HG02571 (cell line): ENCODE results near the gene PSEN2.
"Not testable (repeated sequence)": the region's sequence is repeated elsewhere in the genome, so short reads cannot be mapped to it uniquely, and the experiment has no call there.

Experiments used
- ATAC-seq: cut with Tn5 transposase; IDR thresholded peaks from one replicate; pipeline ENCODE4 v1.9.1; 2021; ENCODE audit warnings: mild to moderate bottlenecking, moderate library complexity; ENCODE audit not compliant: unreplicated experiment

The PSEN2 gene

GRCh38 chr1:226870401-226871279 is at the start of gene PSEN2:
PSEN2 (plus strand) TSS chr1:226870616; CDS start chr1:226881908, 11,292 bp downstream.
- peak; percentile 95 for ATAC-seq

GRCh38 chr1:226820941-226821718 is 49.3 kb upstream of the PSEN2 start:
- ATAC-seq: no peak

GRCh38 chr1:226821719-226822085 is 48.7 kb upstream of the PSEN2 start:
- no peak for ATAC-seq

- no peak for ATAC-seq
Observed at GRCh38 chr1:226823643-226824042, 46.8 kb upstream of the PSEN2 start.

GRCh38 chr1:226825037-226825745 is 45.2 kb upstream of the PSEN2 start:
- ATAC-seq: no peak

- no peak for ATAC-seq
Observed at GRCh38 chr1:226825746-226826100, 44.7 kb upstream of the PSEN2 start.

- no peak for ATAC-seq
Observed at GRCh38 chr1:226826479-226827261, 43.7 kb upstream of the PSEN2 start.

GRCh38 chr1:226827458-226827857 is 43.0 kb upstream of the PSEN2 start:
- ATAC-seq: no peak

GRCh38 chr1:226827968-226828513 is 42.4 kb upstream of the PSEN2 start:
- peak; percentile 97 for ATAC-seq

GRCh38 chr1:226829105-226829504 is 41.3 kb upstream of the PSEN2 start:
- ATAC-seq: no peak

GRCh38 chr1:226831953-226832352 is 38.5 kb upstream of the PSEN2 start:
- no peak for ATAC-seq

- ATAC-seq: no peak
Observed at GRCh38 chr1:226832613-226833012, 37.8 kb upstream of the PSEN2 start.

- not testable (repeated sequence) for ATAC-seq
Observed at GRCh38 chr1:226834179-226834578, 36.2 kb upstream of the PSEN2 start.

GRCh38 chr1:226835396-226835795 is 35.0 kb upstream of the PSEN2 start:
- not testable (repeated sequence) for ATAC-seq

GRCh38 chr1:226837966-226838365 is 32.5 kb upstream of the PSEN2 start:
- ATAC-seq: not testable (repeated sequence)

- ATAC-seq: no peak
Observed at GRCh38 chr1:226838456-226838855, 32.0 kb upstream of the PSEN2 start.

- no peak for ATAC-seq
Observed at GRCh38 chr1:226845624-226846023, 24.8 kb upstream of the PSEN2 start.

- ATAC-seq: no peak
Observed at GRCh38 chr1:226846786-226847185, 23.6 kb upstream of the PSEN2 start.

- not testable (repeated sequence) for ATAC-seq
Observed at GRCh38 chr1:226854548-226854947, 15.9 kb upstream of the PSEN2 start.

- no peak for ATAC-seq
Observed at GRCh38 chr1:226862890-226863289, 7.5 kb upstream of the PSEN2 start.
